C4-2B (cell line): ENCODE measurements around the gene TICRR.

Experiments
- H3K27ac ChIP-seq: fragments of 450-650 bp; 2 replicates; pipeline ENCODE4 v1.5.1; 2017
- ZFX ChIP-seq: fragments of 450-650 bp; IDR thresholded peaks from 2 replicates; pipeline ENCODE4 v1.6.1; 2017
- TF ChIP-seq, protein P1 (sequence below): fragments of 450-650 bp; conservative IDR thresholded peaks from 2 replicates; pipeline ENCODE4 v1.5.1; 2017; ENCODE audit warnings: mild to moderate bottlenecking

The TICRR gene

DNA sequence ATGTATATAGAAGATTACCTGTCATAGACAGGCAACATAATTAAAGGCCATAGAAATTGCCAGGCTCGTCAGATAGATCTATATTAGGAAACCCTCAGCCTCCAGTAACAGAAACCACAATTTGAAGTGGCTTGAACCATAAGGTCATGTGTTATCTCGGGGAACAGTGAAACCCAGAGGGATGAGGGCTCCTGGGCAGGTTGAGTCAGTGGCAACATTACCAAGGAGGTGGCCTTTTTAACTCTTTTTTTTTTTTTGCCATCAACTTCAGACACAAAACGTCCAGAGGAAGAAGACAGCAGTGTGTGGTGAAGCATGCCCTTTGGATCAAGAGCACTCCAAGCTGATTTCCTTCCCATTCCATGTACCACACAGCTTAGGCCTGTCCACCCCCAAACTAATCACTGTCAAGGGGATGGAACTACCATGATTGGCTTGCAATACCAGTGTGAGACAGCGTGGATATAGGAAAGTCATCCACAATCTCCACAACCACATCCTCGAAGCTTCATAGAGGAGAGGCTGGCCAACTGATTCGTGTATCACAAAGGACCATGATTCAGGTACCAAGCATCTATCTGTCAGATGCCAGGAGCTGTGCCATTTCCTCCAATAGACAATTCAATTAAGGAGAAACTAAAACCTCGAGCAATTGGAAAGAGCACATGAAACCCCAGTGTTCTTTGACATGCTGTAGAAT, 81.0 kb downstream of the TICRR start:
- no peak overlapping the region for H3K27ac ChIP-seq

DNA sequence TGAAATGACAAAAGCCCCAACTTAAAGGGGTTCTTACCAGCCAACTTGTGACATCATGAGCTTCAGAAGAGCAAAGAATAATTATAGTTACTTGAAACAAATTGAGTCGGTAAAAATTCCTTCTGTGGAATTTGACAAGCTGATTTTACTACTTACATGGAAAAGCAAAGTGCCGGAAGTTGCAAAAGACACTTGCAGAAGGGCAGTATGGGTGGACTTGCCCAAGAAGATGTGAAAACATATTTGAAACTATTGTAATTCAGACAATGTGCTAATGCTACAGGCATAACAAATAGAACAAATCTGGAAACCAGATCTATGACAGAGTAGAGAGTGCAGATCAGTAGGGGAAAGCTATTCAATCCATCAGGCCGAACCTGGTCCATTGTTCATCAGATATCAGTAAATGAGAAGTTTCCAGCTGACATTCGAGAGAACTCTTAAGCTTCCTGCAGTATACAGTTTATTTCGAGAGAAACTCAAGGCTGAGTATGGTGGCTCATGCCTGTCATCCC, 82.5 kb downstream of the TICRR start:
- TF ChIP-seq, protein P1, sequence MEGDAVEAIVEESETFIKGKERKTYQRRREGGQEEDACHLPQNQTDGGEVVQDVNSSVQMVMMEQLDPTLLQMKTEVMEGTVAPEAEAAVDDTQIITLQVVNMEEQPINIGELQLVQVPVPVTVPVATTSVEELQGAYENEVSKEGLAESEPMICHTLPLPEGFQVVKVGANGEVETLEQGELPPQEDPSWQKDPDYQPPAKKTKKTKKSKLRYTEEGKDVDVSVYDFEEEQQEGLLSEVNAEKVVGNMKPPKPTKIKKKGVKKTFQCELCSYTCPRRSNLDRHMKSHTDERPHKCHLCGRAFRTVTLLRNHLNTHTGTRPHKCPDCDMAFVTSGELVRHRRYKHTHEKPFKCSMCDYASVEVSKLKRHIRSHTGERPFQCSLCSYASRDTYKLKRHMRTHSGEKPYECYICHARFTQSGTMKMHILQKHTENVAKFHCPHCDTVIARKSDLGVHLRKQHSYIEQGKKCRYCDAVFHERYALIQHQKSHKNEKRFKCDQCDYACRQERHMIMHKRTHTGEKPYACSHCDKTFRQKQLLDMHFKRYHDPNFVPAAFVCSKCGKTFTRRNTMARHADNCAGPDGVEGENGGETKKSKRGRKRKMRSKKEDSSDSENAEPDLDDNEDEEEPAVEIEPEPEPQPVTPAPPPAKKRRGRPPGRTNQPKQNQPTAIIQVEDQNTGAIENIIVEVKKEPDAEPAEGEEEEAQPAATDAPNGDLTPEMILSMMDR, result no peak
- no peak for TF ChIP-seq ZFX
- H3K27ac ChIP-seq, result no peak overlapping the region

More for the DNA sequence above, 81.0 kb downstream of the TICRR start:
- TF ChIP-seq ZFX, result no peak
- TF ChIP-seq, protein P1, result no peak

DNA sequence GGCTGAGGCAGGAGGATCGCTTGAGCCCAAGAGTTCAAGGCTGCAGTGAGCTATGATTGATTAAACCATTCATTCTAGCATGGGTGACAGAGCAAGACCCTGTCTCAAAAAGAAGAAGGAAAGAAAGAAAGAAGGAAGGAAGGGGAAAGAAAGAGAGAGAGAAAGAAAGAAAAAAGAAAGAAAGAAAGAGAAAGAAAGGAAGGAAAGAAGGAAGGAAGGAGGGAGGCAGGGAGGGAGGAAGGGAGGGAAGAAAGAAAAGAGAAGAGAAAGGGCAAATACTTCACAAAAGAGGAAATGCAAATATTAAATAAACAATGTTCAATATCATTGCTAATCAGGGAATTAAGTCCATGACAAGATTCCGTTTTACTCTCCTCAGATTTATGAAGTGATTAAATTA, 84.0 kb downstream of the TICRR start:
- TF ChIP-seq, protein P1, result no peak
- TF ChIP-seq ZFX, result no peak
- H3K27ac ChIP-seq, result no peak overlapping the region

DNA sequence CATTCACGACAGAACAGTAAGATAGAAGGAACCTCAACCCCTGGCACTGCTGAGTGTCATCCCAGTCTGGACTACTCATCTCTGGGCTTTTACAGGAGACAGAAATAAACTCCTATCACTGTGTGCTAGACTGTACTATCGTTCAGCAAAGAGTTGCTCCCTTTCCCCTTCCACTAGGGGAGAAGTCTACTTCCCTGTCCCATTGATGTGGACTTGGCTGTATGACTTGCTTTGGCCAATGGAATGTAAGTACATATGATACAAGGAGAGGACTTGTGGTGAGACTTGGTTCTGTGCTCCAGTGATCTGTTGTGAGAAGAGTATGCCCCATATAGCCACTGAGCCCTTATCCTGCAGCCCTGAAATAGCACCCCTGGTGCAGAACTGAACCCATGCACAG, 85.3 kb downstream of the TICRR start:
- TF ChIP-seq ZFX, result no peak
- TF ChIP-seq, protein P1, result no peak

DNA sequence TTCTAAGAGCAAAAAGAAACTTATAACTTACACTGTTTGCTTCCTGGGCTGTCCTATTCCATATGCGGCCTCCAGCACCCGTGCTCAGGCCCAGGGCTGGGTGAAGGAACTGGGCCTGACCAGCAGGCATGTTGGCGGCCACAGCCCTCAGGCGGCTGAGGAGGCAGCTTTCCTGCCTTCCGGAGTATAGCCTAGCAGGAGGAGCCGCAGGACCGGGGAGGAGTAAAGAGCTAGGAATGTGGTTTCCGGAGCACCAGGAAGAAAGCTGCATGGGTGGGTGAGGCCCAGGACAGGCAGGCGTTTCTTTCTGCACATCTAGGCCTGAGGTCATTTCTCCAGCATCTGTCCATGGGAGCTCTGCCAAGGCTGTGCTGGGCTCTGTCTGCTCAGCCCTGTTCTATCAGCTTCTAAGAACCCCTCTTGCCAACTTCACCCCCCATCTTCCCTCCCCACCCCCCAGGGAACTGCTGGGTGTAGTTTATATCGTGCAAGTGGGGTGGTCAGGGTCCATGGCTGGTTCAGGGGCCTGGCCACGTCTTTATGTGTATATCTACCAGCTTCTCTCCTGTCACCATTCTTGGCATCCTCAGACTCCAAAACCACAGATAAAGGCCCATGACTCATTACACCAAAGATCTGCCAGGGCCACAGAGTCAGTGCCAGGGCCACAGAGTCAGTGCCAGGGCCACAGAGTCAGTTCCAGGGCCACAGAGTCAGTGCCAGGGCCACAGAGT, 87.8 kb downstream of the TICRR start:
- no peak overlapping the region for H3K27ac ChIP-seq
- TF ChIP-seq, protein P1, result no peak
- no peak for TF ChIP-seq ZFX

More for the DNA sequence above, 85.3 kb downstream of the TICRR start:
- H3K27ac ChIP-seq, result no peak overlapping the region

DNA sequence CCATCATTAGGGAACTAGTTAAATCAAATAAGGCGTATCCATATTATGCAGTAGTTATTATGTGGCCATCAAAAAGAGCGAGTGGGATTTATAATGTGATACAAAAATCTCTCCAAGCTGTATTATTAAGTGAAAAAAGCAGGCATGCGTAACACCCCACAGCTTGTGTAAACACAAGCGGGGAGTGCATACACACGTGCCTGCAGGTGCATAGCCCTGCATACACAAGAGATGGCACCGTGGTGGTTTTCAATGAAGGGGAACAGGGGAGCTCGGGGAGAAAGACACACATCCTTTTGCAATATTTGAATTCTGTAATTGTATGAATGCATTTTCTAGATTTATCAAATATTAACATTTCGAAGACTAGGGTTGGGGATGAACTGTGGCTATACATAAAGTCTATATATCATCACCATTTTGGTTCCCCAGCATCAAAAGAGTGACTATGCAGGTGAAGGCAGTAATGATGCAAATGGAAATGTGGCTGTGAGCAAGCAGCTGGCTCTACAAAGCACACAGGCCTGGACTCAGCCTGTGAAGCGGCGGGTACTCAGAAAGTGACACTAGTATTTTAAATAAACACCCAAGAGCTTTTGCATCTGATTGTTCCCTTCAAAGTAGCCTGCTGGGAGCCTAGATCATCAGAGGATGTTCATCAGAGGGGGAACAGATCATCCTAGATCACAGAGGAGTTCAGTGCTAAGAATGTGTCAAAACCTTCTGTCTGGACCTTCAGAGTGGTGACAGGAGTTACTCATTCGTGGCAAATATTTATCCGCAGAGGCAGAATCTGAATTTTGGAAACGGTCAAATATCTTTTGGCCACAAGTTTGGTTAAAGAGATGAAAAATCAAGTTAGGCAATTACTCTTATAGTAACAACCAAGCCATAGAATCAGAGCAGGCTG, 89.4 kb downstream of the TICRR start:
- no peak overlapping the region for H3K27ac ChIP-seq
- TF ChIP-seq, protein P1, result no peak
- no peak for TF ChIP-seq ZFX
